ENCODE measurements around the gene ZEB1. TPM values are rescaled to one million over a fixed set of nuclear protein-coding genes. Genes with fewer than 3 reads are reported as not detected.
"Not testable (repeated sequence)": the region's sequence is repeated elsewhere in the genome, so short reads cannot be mapped to it uniquely, and the experiment has no call there.

Gene ZEB1
- total and polyA plus RNA-seq, 2 of the 8 experiments (the other 6 are each of a cell fraction or from before 2014, with no cell fraction given), result 0.08 to 0.15 TPM

- H3K4ac ChIP-seq (replicated peaks; ENCODE audit: insufficient read length, low read depth, low read length); DNase-seq (ENCODE audit: low read depth in 1 of 2, low spot score in 2 of 2); H3K27ac ChIP-seq (ENCODE audit: low read depth, low read length); H2BK20ac ChIP-seq (ENCODE audit: low read length); H3K79me2 ChIP-seq (ENCODE audit: control insufficient read depth in 1 of 2, insufficient read depth in 2 of 2, low read length in 2 of 2); H4K91ac ChIP-seq (replicated peaks; ENCODE audit: insufficient read length, low read length); H3K23me2 ChIP-seq (ENCODE audit: low read depth, low read length); H3K4me3 ChIP-seq (ENCODE audit: extremely low read depth in 1 of 4, insufficient read depth in 2 of 4, low read depth in 3 of 4, low read length in 4 of 4); H2AK5ac ChIP-seq (ENCODE audit: low read depth, low read length); H2AFZ ChIP-seq (ENCODE audit: low read length); H3K14ac ChIP-seq (ENCODE audit: insufficient read length); H2BK15ac ChIP-seq (ENCODE audit: low read length); H3K27me3 ChIP-seq (replicated peaks in 1 of 4; ENCODE audit: control insufficient read depth in 3 of 4, extremely low read depth in 1 of 4, insufficient read depth in 3 of 4, low read length in 3 of 4); H4K5ac ChIP-seq (ENCODE audit: insufficient read length, low read depth, low read length); H3K9me3 ChIP-seq (ENCODE audit: insufficient read depth in 2 of 2, low read depth in 1 of 2, low read length in 1 of 2); H3K4me2 ChIP-seq (ENCODE audit: insufficient read depth in 1 of 2, low read depth in 2 of 2, low read length in 2 of 2); H4K20me1 ChIP-seq (replicated peaks in 1 of 2; ENCODE audit: control insufficient read depth in 1 of 2, insufficient read depth in 2 of 2, low read length in 2 of 2); H3K18ac ChIP-seq (ENCODE audit: extremely low read depth, low read length); H3K36me3 ChIP-seq (ENCODE audit: control insufficient read depth in 2 of 4, insufficient read depth in 4 of 4, low read length in 3 of 4); H4K8ac ChIP-seq (ENCODE audit: extremely low read depth, insufficient read depth, low read length); H3K56ac ChIP-seq (replicated peaks; ENCODE audit: insufficient read length, low read depth, low read length); H2BK12ac ChIP-seq (ENCODE audit: low read depth, low read length); H3K23ac ChIP-seq (ENCODE audit: insufficient read length); H3K9ac ChIP-seq (replicated peaks in 1 of 4; ENCODE audit: extremely low read depth in 1 of 4, low read depth in 3 of 4, low read length in 3 of 4); H2BK120ac ChIP-seq (replicated peaks; ENCODE audit: low read depth, low read length); H3K4me1 ChIP-seq (replicated peaks in 1 of 4; ENCODE audit: control insufficient read depth in 3 of 4, insufficient read depth in 4 of 4, low read length in 3 of 4); H3K79me1 ChIP-seq (ENCODE audit: low read depth, low read length); FAIRE-seq; POLR2A ChIA-PET (ENCODE audit: partially characterized antibody); H2BK5ac ChIP-seq (ENCODE audit: low read depth, low read length): not testable (repeated sequence)
- 95% methylated on average over 2 of the region's 2 CpGs; no CpG with 5 or more reads in 1 of the 2 experiments for WGBS, 2 experiments (ENCODE audit: extremely low coverage in 1 of 2, insufficient coverage in 1 of 2, insufficient read length in 1 of 2, insufficient replicate concordance in 2 of 2, low coverage in 1 of 2, low lambda C conversion rate in 2 of 2, missing lambda C conversion rate in 1 of 2)
- CTCF ChIA-PET (ENCODE audit: partially characterized antibody), result interaction anchor here (1.3 kb wide), 1 partner anchor 56 kb away, joined by 3 read pairs; no protein-coding TSS in a partner anchor
Measured at GRCh38 chr10:31412397-31412796, 93.4 kb downstream of the ZEB1 start.
